NCI-H1092 (cell line): Measurements from ENCODE around the gene RCSD1.
"Not testable (repeated sequence)": the region's sequence is repeated elsewhere in the genome, so short reads cannot be mapped to it uniquely, and the experiment has no call there.

Source experiments
- DNase-seq: peaks from one replicate; lab custom pipeline; 2025; lab: John Stamatoyannopoulos, UW

Gene RCSD1

GRCh38 chr1:167629681-167630567, at the start of gene RCSD1:
Gene RCSD1, plus strand, starts transcription at chr1:167630232. Its CDS starts 192 bp downstream, at chr1:167630424.
- no peak for DNase-seq

GRCh38 chr1:167582064-167582463, 48.0 kb upstream of the RCSD1 start:
- no peak for DNase-seq

GRCh38 chr1:167582722-167583121, 47.3 kb upstream of the RCSD1 start:
- DNase-seq = no peak

GRCh38 chr1:167584581-167584980, 45.5 kb upstream of the RCSD1 start:
- no peak for DNase-seq

GRCh38 chr1:167587342-167587741, 42.7 kb upstream of the RCSD1 start:
- DNase-seq = no peak

GRCh38 chr1:167587872-167588271, 42.2 kb upstream of the RCSD1 start:
- no peak for DNase-seq

- no peak for DNase-seq
Observed at GRCh38 chr1:167588361-167588760, 41.7 kb upstream of the RCSD1 start.

- no peak for DNase-seq
Observed at GRCh38 chr1:167592475-167592874, 37.6 kb upstream of the RCSD1 start.

- no peak for DNase-seq
Observed at GRCh38 chr1:167593860-167594259, 36.2 kb upstream of the RCSD1 start.

- no peak for DNase-seq
Observed at GRCh38 chr1:167594822-167595221, 35.2 kb upstream of the RCSD1 start.

GRCh38 chr1:167599957-167600581, 30.0 kb upstream of the RCSD1 start:
- DNase-seq = no peak

- DNase-seq = no peak
Observed at GRCh38 chr1:167601442-167602383, 28.3 kb upstream of the RCSD1 start.

- DNase-seq = no peak
Observed at GRCh38 chr1:167602840-167603239, 27.2 kb upstream of the RCSD1 start.

- DNase-seq = no peak
Observed at GRCh38 chr1:167605576-167605975, 24.5 kb upstream of the RCSD1 start.

- DNase-seq = no peak
Observed at GRCh38 chr1:167611983-167612382, 18.0 kb upstream of the RCSD1 start.

GRCh38 chr1:167612587-167613385, 17.2 kb upstream of the RCSD1 start:
- DNase-seq = no peak

- not testable (repeated sequence) for DNase-seq
Observed at GRCh38 chr1:167613984-167614383, 16.0 kb upstream of the RCSD1 start.

GRCh38 chr1:167614851-167615250, 15.2 kb upstream of the RCSD1 start:
- DNase-seq = no peak

GRCh38 chr1:167616521-167616920, 13.5 kb upstream of the RCSD1 start:
- DNase-seq = no peak

GRCh38 chr1:167617153-167618147, 12.6 kb upstream of the RCSD1 start:
- DNase-seq = no peak
